ENCODE measurements around the gene GGNBP2.

The GGNBP2 gene

DNA sequence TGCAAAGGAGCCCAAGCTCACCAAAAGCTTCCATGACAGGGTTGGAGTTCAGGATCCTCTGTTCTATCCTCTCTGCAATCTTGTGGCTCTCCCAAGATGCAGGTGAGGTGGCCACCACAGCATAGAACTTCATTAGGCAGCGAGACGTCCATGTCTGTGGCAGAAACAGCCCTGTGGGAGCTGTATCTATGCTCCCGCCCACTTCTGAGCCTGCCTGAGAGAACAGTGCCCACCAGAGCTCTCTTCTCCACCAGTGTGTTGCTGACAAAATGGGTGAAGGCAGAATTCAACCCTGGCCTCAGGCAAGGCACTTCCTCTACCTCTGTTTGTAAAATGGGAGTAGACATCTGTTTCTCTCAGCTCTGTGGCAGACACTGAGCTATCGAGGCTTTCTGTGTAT, 28.9 kb upstream of the GGNBP2 start:
- DNase-seq (ENCODE audit: low read depth, low spot score), result no peak

DNA sequence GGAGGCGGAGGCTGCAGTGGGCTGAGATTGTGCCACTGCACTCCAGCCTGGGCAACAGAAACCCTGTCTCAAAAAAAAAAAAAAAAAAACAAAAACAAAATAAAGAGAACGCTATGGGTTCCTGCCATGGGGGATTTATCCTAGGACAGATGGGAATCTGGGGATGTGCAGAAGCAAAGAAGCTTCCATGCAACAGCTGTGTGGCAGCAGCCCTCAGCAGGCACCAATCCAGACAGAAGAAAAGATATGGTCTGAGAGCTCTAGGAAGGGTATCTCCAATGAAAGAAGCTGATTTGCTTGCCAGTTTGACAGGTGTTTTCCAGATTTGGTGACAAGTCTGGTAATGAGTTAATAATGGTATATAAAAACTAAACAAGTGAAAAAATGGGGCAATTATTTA, 21.6 kb upstream of the GGNBP2 start:
- no peak for DNase-seq (ENCODE audit: low read depth, low spot score)

- DNase-seq (ENCODE audit: low read depth, low spot score), result no peak
These were observed 20.3 kb upstream of the GGNBP2 start for GRCh38 chr17:36524428-36524876.

DNA sequence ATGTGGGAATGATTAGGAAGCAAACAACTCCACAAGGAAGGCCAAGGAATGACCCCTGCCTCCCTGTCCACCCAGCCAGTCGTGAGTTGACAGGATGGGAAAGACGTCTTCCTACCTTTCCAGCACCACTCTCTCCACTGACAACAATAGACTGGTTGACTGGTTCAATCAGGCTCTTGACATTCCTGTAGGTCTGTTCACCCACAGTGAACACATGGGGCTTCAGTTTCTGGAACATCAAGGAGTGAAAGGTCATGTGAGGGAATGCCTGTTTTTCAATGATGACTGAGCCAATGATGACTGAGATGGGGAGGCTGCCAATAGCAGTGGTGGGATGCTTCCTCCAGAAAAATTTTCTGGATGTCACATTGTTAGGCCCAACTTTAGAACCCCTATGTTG, 19.6 kb upstream of the GGNBP2 start:
- no peak for DNase-seq (ENCODE audit: low read depth, low spot score)

DNA sequence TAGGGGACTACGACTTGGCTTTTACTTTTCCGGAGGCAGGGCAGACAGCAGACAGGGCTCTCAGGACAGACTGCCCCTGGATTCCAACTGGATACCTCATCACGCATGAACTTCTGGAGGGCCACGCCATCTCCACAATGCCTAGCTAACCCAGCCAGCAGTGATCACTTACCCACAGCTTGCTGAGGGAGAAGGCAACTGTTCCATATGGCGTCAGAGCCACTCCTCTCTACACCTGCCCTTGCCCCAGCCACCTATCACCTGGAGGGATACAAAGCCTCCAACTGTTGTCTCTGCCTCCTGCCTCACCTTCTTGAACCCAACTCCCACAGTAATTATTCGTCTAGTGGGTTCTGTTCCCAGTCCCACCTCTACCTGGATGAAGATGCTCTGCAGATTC, 18.8 kb upstream of the GGNBP2 start:
- no peak for DNase-seq (ENCODE audit: low read depth, low spot score)

- no peak for DNase-seq (ENCODE audit: low read depth, low spot score)
These were observed 17.0 kb upstream of the GGNBP2 start for GRCh38 chr17:36527621-36528250.

- DNase-seq (ENCODE audit: low read depth, low spot score), result no peak
These were observed 15.6 kb upstream of the GGNBP2 start for GRCh38 chr17:36529121-36529520.

DNA sequence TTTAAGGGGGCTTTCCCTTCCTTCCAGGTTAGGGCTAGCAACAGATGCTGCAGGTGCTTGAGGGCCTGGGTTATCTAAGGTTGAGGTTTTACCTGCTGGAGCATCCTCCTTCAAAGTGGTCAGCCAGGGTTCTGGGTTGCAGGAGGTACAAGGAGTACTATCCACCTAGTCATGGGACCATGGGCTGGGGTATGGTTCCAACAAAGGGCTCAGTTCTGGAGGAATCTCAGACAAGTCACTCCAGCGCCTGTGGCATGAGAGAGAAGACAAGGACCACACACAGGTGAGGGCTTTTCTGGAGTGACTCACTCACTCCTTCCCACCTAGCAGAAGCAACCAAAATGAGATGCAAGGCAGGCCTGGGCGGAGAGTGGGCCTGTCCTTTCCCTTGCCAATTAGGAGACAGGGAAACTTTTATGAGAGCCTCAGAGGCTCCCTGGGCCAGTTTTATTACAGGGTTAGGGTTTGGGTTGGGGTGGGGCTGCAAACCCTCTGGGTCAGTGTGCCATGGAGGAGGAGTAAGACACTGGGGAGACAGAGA, 12.2 kb upstream of the GGNBP2 start:
- no peak for DNase-seq (ENCODE audit: low read depth, low spot score)

DNA sequence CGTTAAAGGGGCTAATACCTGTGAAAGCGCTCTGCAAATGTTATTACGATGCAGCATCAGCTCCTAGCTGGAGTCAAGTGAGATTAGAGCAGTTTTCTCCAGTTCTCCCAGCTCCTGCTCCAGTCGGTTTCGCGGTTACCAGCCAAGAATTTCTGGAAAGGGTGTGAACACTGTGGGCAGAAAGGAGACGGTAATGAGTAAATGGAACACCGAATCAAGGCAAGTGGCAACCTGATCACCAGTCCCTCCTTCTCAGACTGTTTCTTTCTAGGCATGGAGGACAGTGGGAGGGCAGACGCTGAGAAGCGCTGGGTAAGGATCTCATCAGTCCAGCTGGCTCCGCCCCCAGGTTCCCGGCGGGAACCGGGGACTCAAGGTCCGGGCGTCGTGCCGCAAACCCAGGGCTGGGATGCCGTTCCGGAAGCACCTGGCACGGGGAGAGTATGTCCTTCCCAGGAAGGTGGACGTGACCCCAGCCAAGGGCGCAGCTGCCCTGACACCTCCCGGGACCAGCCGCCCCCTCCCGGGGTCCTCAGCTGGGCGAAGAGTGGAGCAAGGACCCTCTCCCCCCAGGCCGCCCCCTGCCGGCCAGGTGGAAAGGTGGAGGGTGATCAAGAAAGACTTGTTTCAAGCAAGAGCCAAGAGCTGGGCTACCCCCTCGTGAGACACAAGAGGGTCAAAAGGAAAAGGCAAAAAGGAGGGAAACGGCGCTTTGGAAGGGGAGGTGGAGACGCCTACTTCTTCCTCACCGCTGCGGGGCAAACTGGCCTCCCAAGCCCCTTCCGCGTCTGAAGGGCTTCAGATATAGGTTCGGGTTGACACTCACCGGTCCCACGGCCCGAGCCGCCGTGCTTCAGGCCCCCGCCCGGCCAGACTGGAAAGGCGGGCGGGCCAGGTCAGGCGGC, 10.5 kb upstream of the GGNBP2 start:
- DNase-seq (ENCODE audit: low read depth, low spot score), result peak; percentile 21

- DNase-seq (ENCODE audit: low read depth, low spot score), result peak; percentile 56
These were observed 9.7 kb upstream of the GGNBP2 start, which contains the start of the genes MYO19 and PIGW for GRCh38 chr17:36534840-36535668. Gene MYO19 (minus strand): TSS chr17:36534868. CDS start chr17:36532538, 2,330 bp downstream. Gene PIGW (plus strand): TSS chr17:36534987. CDS start chr17:36537102, 2,115 bp downstream.

- no peak for DNase-seq (ENCODE audit: low read depth, low spot score)
These were observed 9.0 kb upstream of the GGNBP2 start for GRCh38 chr17:36535669-36536081.

DNA sequence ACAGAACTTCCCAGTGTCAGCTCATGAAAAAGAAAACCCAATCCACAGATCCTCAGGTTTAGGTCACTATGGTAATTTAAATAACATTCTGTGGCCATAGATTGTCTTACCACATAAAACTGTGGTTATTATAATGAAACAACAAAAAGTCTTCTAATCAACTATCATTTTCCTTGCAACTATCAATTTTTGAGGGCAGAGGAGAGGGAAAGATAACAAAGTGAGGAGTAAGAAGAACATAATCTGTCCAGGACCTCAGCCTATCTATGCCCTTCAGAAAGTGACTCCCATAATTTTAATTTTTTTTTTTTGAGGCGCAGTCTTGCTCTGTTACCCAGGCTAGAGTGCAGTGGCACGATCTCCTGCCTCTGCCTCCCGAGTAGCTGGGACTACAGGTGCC, 4.0 kb upstream of the GGNBP2 start:
- no peak for DNase-seq (ENCODE audit: low read depth, low spot score)

GRCh38 chr17:36542755-36543154, 2.0 kb upstream of the GGNBP2 start:
- DNase-seq (ENCODE audit: low read depth, low spot score), result no peak

DNA sequence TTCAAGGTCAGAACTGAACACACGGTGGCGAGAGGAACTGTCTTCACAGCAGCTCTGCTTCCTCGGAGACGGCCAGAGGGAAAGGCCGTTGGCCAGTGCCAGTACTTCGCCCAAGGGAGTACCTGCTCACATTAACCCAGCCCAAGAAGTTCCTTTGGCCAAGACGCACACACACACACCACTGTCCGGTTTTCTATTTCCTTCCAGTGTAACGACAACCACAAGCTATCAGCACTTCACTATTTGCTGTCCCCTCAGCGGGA, 744 bp upstream of the GGNBP2 start:
- no peak for DNase-seq (ENCODE audit: low read depth, low spot score)

DNA sequence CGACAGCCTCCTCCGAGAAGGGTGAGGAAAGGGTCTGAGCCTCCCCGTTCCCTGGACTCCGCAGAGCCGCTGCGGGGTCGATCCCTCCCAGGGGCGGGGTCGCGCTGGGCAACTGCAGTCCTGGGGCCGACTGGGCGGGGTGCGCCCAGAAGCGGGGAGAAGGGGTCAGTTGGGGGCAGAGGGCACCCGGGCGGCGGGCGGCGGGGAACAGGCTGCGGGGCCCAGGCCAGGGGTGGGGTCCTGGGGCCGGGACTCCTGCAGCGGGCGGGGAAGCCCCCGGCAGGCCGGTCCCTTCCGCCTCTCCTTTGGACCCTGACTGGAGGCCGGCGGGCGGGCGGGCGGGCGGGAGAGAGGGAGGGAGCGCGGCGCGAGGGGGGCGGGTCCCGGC, 352 bp downstream of the GGNBP2 start:
- DNase-seq (ENCODE audit: low read depth, low spot score), result no peak

DNA sequence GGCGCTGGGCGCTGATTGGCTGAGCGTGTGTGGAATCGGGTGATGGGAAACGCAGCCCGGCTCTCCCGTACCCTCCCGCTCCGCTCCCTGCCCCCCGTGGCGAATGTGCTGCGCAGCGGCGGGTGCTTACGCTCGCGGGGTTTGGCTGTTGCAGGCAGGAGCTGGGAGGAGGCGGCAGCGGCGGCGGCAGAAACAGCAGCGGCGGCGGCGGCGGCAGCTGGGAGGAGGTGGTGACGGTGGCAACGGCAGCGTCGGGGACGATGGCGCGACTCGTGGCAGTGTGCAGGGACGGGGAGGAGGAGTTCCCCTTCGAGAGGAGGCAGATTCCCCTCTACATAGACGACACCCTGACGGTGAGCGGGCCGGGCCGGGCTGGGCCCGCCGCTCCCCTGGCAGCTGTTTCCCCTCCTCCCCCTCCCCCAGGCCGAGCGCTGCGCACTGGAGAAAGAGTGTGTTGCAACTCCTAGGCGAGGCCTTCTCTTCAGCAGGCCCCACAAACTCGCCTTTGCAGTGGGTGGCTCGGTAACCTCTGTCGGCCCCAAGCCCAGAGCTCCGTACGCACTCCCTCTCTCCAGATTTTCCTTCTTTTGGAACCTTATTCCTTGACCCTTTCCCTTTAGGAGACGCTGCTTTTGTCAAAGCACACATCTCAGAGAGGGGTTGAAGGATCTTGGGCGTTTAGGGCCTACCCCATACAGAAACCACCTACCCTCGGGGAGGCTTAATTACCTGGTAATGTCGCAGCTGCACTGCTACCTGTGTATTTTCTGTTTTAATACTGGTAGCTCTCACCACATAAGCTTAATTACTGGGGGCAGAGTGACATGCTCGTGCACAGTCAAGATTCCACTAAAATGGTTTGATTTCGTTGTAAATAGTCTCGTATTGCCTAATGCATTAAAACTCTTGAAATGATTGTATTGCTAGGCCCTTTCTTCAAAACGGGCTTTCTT, 1.0 kb downstream of the GGNBP2 start:
- peak; percentile 94 for DNase-seq (ENCODE audit: low read depth, low spot score)

DNA sequence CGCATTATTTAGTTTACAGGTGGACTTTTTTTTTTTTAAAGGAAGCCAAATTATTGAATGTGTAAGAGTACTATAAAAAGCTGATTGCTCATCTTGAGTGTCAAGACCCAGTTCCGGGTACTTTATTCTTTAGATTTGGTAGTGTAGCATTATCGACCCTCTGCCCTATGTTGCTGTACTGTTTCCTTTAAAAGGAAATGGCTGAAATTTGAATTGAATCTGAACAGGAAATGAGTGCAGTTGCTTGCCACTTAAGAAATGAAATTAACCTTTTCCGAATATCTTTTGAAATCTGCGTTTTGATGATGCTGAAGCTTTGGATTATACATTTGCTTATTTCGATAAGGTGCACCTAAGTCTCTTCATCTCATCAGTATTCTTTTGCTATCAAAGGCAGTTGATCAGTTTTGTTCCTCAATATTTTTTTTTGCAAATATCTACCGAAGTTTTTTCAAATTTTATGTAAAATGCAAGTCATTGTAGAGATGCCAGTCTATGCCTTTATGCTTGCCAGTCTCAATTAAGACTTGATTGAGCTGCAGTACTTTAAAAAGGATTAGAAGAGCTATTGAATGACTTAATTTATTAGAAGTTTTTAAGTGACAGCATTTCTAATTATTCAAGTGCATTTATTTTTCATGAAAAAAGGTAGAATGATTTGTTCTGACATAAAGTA, 1.8 kb downstream of the GGNBP2 start:
- no peak for DNase-seq (ENCODE audit: low read depth, low spot score)

DNA sequence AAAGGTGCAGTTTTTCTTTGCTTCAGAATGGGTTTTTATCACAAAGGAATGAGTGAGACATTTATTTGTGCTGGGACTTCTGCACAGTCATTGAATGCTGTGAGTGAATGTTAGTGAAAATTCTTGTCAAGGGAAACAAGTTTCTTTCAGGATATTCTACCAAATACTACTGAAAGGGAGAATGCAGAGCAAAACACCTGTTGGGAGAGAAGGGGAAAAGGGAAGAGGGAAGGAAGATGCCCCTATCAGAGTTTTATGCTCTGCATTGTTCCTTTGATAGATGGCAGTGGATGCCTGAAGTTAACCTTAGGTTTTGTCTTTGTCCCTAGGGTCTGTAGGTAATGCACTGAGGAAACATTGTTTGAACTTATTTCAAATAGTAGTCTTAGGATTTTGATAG, 3.1 kb downstream of the GGNBP2 start:
- DNase-seq (ENCODE audit: low read depth, low spot score), result no peak

GRCh38 chr17:36550491-36551417, 6.0 kb downstream of the GGNBP2 start:
- DNase-seq (ENCODE audit: low read depth, low spot score), result no peak
